ENCODE data around the gene HOXD10.

Gene HOXD10

DNA sequence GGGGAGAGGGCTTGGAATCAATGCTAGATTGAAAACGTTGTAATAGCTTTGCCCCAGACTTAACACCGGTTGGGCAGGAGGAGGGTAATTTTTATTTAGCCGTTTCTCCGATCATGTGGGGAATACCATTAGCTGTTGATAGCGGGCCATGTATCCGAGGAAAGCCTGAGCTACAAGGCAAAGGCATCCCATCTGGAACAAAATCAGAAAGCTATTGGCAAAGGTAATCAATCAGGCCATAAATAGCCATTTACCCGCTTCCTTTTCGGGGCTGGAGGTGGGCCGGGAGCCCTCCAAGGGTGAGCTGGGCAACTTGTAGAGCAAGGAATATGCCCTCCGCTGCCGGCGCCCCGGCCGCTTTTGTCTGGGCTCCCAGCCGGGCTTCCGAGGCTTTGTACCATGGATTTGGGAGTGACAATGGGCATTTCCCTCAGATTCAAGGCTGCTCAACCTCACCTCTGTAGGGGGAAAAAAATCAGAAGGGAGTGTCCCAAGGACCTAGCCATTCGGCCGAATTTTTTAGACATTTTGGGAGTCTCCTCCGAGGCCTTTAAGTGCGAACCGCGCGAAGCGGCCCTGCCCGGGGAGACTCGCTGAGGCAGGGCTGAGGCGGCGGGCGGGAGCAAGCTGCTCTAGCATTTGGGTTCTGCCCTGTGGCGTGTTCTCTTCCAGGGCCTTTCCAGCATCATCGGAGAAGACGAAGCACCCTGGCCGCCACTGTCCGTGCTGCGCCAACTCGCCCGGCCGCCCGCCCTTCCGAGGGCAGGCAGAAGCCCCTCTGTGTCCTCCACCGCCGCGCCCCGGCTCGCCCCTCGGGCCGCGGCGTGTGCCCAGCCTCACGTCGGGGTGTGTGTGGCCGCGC, 4.8 kb downstream of the HOXD10 start:
- H3K27me3 ChIP-seq (replicated peaks; ENCODE audit: control insufficient read depth, insufficient read depth, low read length): peaks cover 6% of the 10 kb centered on the region
- TF ChIP-seq, protein P1, sequence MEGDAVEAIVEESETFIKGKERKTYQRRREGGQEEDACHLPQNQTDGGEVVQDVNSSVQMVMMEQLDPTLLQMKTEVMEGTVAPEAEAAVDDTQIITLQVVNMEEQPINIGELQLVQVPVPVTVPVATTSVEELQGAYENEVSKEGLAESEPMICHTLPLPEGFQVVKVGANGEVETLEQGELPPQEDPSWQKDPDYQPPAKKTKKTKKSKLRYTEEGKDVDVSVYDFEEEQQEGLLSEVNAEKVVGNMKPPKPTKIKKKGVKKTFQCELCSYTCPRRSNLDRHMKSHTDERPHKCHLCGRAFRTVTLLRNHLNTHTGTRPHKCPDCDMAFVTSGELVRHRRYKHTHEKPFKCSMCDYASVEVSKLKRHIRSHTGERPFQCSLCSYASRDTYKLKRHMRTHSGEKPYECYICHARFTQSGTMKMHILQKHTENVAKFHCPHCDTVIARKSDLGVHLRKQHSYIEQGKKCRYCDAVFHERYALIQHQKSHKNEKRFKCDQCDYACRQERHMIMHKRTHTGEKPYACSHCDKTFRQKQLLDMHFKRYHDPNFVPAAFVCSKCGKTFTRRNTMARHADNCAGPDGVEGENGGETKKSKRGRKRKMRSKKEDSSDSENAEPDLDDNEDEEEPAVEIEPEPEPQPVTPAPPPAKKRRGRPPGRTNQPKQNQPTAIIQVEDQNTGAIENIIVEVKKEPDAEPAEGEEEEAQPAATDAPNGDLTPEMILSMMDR (IDR thresholded peaks at IDR 0.05; ENCODE audit: insufficient read depth, low read length, poor library complexity, severe bottlenecking): no peak
- no peak overlapping the region for H3K4me3 ChIP-seq (replicated peaks; ENCODE audit: low read depth, low read length)
- no peak for DNase-seq (ENCODE audit: extremely low read depth, insufficient read length)
- H3K36me3 ChIP-seq (ENCODE audit: control insufficient read depth, insufficient read depth, low read length): no peaks in the 10 kb centered on the region

DNA sequence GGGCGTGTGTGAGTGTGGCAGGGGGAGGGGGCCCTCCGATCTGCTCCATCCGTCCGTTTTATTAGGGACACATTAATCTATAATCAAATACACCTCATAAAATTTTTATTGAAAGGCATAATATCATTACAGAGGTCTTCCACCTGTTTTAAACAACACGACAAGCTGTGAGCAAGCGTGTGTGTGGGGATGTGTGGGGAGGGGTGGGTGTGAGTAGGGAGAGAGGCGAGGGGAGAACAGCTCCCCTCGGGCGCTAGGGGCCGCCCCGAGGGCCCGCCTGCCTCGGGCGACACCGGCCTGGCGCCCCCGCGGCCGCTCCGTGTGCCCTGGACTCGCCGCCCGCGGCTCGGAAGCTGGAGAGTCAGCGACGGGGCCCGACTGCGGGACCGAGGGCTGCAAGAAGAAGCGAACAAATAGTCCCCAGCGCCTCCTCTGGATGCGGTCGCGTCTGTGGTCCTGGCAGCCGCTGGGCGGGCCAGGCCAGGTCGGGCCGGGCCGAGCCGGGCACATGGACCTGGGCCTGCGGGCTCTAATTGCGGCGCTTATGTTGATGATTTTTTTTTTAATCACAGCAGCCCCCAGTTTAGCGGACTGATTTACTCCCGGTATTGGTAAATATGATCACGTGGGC, 5.6 kb downstream of the HOXD10 start:
- no peak for DNase-seq (ENCODE audit: extremely low read depth, insufficient read length)
- Histone ChIP-seq H3K4me3 (replicated peaks; ENCODE audit: low read depth, low read length) (no peak overlapping the region), H3K27me3 (replicated peaks; ENCODE audit: control insufficient read depth, insufficient read depth, low read length) (peaks cover 4% of the 10 kb centered on the region), H3K36me3 (ENCODE audit: control insufficient read depth, insufficient read depth, low read length) (no peaks in the 10 kb centered on the region)
- TF ChIP-seq, protein P1 (IDR thresholded peaks at IDR 0.05; ENCODE audit: insufficient read depth, low read length, poor library complexity, severe bottlenecking): no peak

DNA sequence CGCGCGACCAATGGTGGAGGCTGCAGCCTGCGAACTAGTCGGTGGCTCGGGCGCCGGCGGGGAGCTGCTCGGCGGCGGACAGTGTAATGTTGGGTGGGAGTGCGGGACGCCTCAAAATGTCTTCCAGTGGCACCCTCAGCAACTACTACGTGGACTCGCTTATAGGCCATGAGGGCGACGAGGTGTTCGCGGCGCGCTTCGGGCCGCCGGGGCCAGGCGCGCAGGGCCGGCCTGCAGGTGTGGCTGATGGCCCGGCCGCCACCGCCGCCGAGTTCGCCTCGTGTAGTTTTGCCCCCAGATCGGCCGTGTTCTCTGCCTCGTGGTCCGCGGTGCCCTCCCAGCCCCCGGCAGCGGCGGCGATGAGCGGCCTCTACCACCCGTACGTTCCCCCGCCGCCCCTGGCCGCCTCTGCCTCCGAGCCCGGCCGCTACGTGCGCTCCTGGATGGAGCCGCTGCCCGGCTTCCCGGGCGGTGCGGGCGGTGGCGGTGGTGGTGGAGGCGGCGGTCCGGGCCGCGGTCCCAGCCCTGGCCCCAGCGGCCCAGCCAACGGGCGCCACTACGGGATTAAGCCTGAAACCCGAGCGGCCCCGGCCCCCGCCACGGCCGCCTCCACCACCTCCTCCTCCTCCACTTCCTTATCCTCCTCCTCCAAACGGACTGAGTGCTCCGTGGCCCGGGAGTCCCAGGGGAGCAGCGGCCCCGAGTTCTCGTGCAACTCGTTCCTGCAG, 6.3 kb downstream of the HOXD10 start, which contains the start of gene HOXD9:
Gene HOXD9 (plus strand): TSS at position 37 of the 728 bp plus-strand sequence. CDS start 50 bp downstream, at position 87.
- peaks cover 3% of the 10 kb centered on the region for H3K27me3 ChIP-seq (replicated peaks; ENCODE audit: control insufficient read depth, insufficient read depth, low read length)
- DNase-seq (ENCODE audit: extremely low read depth, insufficient read length): no peak
- H3K36me3 ChIP-seq (ENCODE audit: control insufficient read depth, insufficient read depth, low read length): no peaks in the 10 kb centered on the region
- no peak within 1 kb of the TSS for H3K4me3 ChIP-seq (replicated peaks; ENCODE audit: low read depth, low read length)
- TF ChIP-seq, protein P1 (IDR thresholded peaks at IDR 0.05; ENCODE audit: insufficient read depth, low read length, poor library complexity, severe bottlenecking): no peak

DNA sequence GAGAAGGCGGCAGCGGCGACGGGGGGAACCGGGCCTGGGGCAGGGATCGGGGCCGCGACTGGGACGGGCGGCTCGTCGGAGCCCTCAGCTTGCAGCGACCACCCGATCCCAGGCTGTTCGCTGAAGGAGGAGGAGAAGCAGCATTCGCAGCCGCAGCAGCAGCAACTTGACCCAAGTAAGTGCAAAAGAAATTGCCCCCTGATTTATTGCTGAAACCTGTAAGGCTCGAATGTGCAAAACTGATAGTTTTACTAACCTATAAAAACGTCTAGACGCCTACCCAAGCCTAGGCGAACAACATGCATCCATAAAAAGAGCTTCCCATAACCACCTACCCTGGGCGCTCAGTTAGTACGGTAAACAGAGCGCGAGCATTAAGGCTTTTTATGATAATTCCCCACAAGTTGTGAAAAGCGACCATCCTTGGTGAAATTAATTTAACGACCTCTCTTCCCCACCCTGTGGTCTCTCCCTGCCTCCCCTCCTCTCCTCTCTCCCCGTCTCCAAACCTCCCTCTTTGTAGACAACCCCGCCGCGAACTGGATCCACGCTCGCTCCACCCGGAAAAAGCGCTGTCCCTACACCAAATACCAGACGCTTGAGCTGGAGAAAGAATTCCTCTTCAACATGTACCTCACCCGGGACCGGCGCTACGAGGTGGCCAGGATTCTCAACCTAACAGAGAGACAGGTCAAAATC, 7.0 kb downstream of the HOXD10 start:
- TF ChIP-seq, protein P1 (IDR thresholded peaks at IDR 0.05; ENCODE audit: insufficient read depth, low read length, poor library complexity, severe bottlenecking): no peak
- no peak for DNase-seq (ENCODE audit: extremely low read depth, insufficient read length)
- Histone ChIP-seq H3K4me3 (replicated peaks; ENCODE audit: low read depth, low read length) (no peak overlapping the region), H3K36me3 (ENCODE audit: control insufficient read depth, insufficient read depth, low read length) (no peaks in the 10 kb centered on the region), H3K27me3 (replicated peaks; ENCODE audit: control insufficient read depth, insufficient read depth, low read length) (peaks cover 3% of the 10 kb centered on the region)

DNA sequence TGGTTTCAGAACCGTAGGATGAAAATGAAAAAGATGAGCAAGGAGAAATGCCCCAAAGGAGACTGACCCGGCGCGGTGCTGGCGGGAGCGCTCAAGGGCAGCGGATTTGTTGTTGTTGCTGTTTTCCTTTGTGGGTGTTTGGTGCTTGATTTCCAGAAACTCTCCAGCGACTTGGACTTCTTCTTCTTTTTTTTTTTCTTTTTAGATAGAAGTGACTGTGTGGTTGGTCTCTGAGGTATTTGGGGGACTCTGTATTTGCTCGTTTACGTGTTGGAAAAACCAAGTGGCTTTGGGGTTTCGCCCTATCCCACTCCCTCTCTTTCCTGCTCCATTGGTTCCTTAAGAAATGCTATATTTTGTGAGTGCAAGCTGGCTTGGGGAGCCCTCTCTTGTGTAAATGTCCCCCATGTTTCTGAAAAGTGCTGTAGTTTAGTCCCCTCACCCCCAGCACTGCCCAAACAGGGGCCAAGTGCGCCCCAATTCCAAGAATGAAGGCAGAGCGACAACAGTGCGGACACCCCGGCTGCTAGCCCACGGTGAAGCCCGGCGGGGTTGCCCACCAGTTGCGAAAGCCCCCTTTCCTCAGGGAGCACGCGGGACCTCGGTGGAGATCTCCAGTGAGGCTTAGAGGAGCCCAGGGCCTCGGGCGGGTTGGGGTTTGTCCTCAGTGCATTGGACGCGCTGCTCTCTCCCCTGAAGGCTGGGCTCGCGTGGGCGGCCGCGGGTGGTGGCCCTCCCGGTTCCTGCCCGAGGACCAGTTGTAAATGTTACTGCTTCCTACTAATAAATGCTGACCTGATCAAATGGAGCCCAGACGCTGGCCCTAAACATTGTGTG, 7.8 kb downstream of the HOXD10 start:
- Histone ChIP-seq H3K36me3 (ENCODE audit: control insufficient read depth, insufficient read depth, low read length) (no peaks in the 10 kb centered on the region), H3K27me3 (replicated peaks; ENCODE audit: control insufficient read depth, insufficient read depth, low read length) (peaks cover 3% of the 10 kb centered on the region), H3K4me3 (replicated peaks; ENCODE audit: low read depth, low read length) (no peak overlapping the region)
- TF ChIP-seq, protein P1 (IDR thresholded peaks at IDR 0.05; ENCODE audit: insufficient read depth, low read length, poor library complexity, severe bottlenecking): no peak
- no peak for DNase-seq (ENCODE audit: extremely low read depth, insufficient read length)

All from GM06990 (cell line).